H1 (cell line): ENCODE measurements around the gene TDRD9. TPM values are rescaled to one million over a fixed set of nuclear protein-coding genes. Genes with fewer than 3 reads are reported as not detected.

Experiments
- CTCF ChIA-PET: fragments of 300-600 bp; sonication (Branson Sonifier 250); formaldehyde crosslinking; loops from one replicate; lab custom pipeline; 2021; ENCODE audit not compliant: partially characterized antibody; lab: Charles Lee
- POLR2A ChIA-PET: fragments of 300-600 bp; sonication (Branson Sonifier 250); formaldehyde crosslinking; loops from one replicate; lab custom pipeline; 2021; ENCODE audit warnings: inconsistent platforms; ENCODE audit not compliant: partially characterized antibody; lab: Charles Lee
- DNase-seq, 2 experiments: peaks; one replicate each; pipeline versions ENCODE4 v3.0.0 to v3.0.0-alpha.2; 2010 to 2022; ENCODE audit warnings: low spot score in 2 of 2, low read depth in 1 of 2, mixed read lengths in 1 of 2
- FAIRE-seq: peaks from 2 replicates; lab custom pipeline; 2011; peaks lifted over from hg19 to GRCh38; lab: Jason Lieb, UNC
- H2AFZ ChIP-seq: 2 replicates; pipeline ENCODE4 v1.8.1; 2012; ENCODE audit warnings: low read length, inconsistent platforms
- H2AK5ac ChIP-seq: 2 replicates; pipeline ENCODE4 v1.6.1; 2013; ENCODE audit warnings: low read depth, low read length
- H2BK120ac ChIP-seq: replicated peaks from 2 replicates; pipeline ENCODE3; 2013; ENCODE audit warnings: low read depth, low read length, inconsistent platforms
- H2BK12ac ChIP-seq: 2 replicates; pipeline ENCODE4 v1.6.1; 2013; ENCODE audit warnings: low read depth, low read length
- H2BK15ac ChIP-seq: 2 replicates; pipeline ENCODE4 v1.6.1; 2013; ENCODE audit warnings: low read length
- H2BK20ac ChIP-seq: 2 replicates; pipeline ENCODE4 v1.6.1; 2013; ENCODE audit warnings: low read length
- H2BK5ac ChIP-seq: 2 replicates; pipeline ENCODE4 v1.6.1; 2013; ENCODE audit warnings: low read depth, low read length
- H3K14ac ChIP-seq: 2 replicates; pipeline ENCODE4 v1.6.1; 2013; ENCODE audit warnings: inconsistent platforms; ENCODE audit not compliant: insufficient read length
- H3K18ac ChIP-seq: 2 replicates; pipeline ENCODE4 v1.6.1; 2013; ENCODE audit warnings: low read length; ENCODE audit errors: extremely low read depth
- H3K23ac ChIP-seq: 2 replicates; pipeline ENCODE4 v1.6.1; 2013; ENCODE audit warnings: inconsistent platforms; ENCODE audit not compliant: insufficient read length
- H3K23me2 ChIP-seq: 2 replicates; pipeline ENCODE4 v1.6.1; 2013; ENCODE audit warnings: low read depth, low read length
- H3K27ac ChIP-seq: 2 replicates; pipeline ENCODE4 v1.6.1; 2011; ENCODE audit warnings: low read depth, low read length, inconsistent platforms
- H3K27me3 ChIP-seq, 4 experiments: replicated peaks in 1 of 4; 1 replicate in 1 of 4; 2 replicates in 3 of 4; pipeline versions ENCODE4 v1.6.1 to v1.8.1; 2011 to 2013; ENCODE audit warnings: low read length in 3 of 4, mild to moderate bottlenecking in 3 of 4, inconsistent platforms in 2 of 4, mixed read lengths in 2 of 4, moderate library complexity in 1 of 4; ENCODE audit not compliant: control insufficient read depth in 3 of 4, insufficient read depth in 3 of 4; ENCODE audit errors: extremely low read depth in 1 of 4
- H3K36me3 ChIP-seq, 4 experiments: 2 replicates each; pipeline versions ENCODE4 v1.6.1 to v1.8.1; 2011 to 2013; ENCODE audit warnings: mild to moderate bottlenecking in 4 of 4, low read length in 3 of 4, moderate library complexity in 2 of 4, control low read depth in 1 of 4, inconsistent platforms in 1 of 4; ENCODE audit not compliant: insufficient read depth in 4 of 4, control insufficient read depth in 2 of 4
- H3K4ac ChIP-seq: replicated peaks from 2 replicates; pipeline ENCODE3; 2013; ENCODE audit warnings: low read length, low read depth, mixed read lengths, inconsistent platforms; ENCODE audit not compliant: insufficient read length
- H3K4me1 ChIP-seq, 4 experiments: replicated peaks in 1 of 4; 1 replicate in 1 of 4; 2 replicates in 3 of 4; pipeline versions ENCODE4 v1.6.1 to v1.8.1; 2011 to 2013; ENCODE audit warnings: low read length in 3 of 4, inconsistent platforms in 2 of 4, mixed read lengths in 1 of 4; ENCODE audit not compliant: insufficient read depth in 4 of 4, control insufficient read depth in 3 of 4
- H3K4me2 ChIP-seq, 2 experiments: 2 replicates each; pipeline versions ENCODE4 v1.6.1 to v1.8.1; 2011 to 2013; ENCODE audit warnings: low read depth in 2 of 2, low read length in 2 of 2, control low read depth in 1 of 2, inconsistent platforms in 1 of 2, mild to moderate bottlenecking in 1 of 2; ENCODE audit not compliant: insufficient read depth in 1 of 2
- H3K4me3 ChIP-seq, 4 experiments: fragments of 200-600, 300-600 bp in 1 of 4; sonication (generic), shearing (Covaris generic), sonication (Bioruptor Twin) in 1 of 4; 2 replicates each; pipeline versions ENCODE4 v1.5.1 to v1.8.1; 2011 to 2016; ENCODE audit warnings: low read length in 4 of 4, low read depth in 3 of 4, control low read depth in 2 of 4, inconsistent platforms in 2 of 4, mild to moderate bottlenecking in 2 of 4, mixed read lengths in 1 of 4, moderate library complexity in 1 of 4; ENCODE audit not compliant: insufficient read depth in 2 of 4; ENCODE audit errors: extremely low read depth in 1 of 4
- H3K56ac ChIP-seq: replicated peaks from 2 replicates; pipeline ENCODE3; 2013; ENCODE audit warnings: low read depth, mild to moderate bottlenecking, mixed read lengths, low read length, inconsistent platforms; ENCODE audit not compliant: insufficient read length
- H3K79me1 ChIP-seq: 2 replicates; pipeline ENCODE4 v1.6.1; 2013; ENCODE audit warnings: low read depth, low read length, control low read depth
- H3K79me2 ChIP-seq, 2 experiments: 2 replicates each; pipeline versions ENCODE4 v1.6.1 to v1.8.1; 2012 to 2013; ENCODE audit warnings: low read length in 2 of 2, mild to moderate bottlenecking in 2 of 2, inconsistent platforms in 1 of 2; ENCODE audit not compliant: insufficient read depth in 2 of 2, control insufficient read depth in 1 of 2
- H3K9ac ChIP-seq, 4 experiments: replicated peaks in 1 of 4; 1 replicate in 1 of 4; 2 replicates in 3 of 4; pipeline versions ENCODE4 v1.6.1 to v1.8.1; 2011 to 2013; ENCODE audit warnings: low read depth in 3 of 4, low read length in 3 of 4, control low read depth in 2 of 4, mild to moderate bottlenecking in 2 of 4, moderate library complexity in 2 of 4, inconsistent platforms in 1 of 4; ENCODE audit errors: extremely low read depth in 1 of 4
- H3K9me3 ChIP-seq, 2 experiments: 2 replicates each; pipeline versions ENCODE4 v1.6.1 to v1.8.1; 2012 to 2013; ENCODE audit warnings: mild to moderate bottlenecking in 2 of 2, moderate library complexity in 2 of 2, control low read depth in 1 of 2, inconsistent platforms in 1 of 2, low read depth in 1 of 2, low read length in 1 of 2, mixed read lengths in 1 of 2; ENCODE audit not compliant: insufficient read depth in 2 of 2
- H4K20me1 ChIP-seq, 2 experiments: replicated peaks in 1 of 2; 2 replicates each; pipeline versions ENCODE3 to v1.8.1; 2011 to 2013; ENCODE audit warnings: inconsistent platforms in 2 of 2, low read length in 2 of 2, mild to moderate bottlenecking in 1 of 2; ENCODE audit not compliant: insufficient read depth in 2 of 2, control insufficient read depth in 1 of 2
- H4K5ac ChIP-seq: 2 replicates; pipeline ENCODE4 v1.6.1; 2013; ENCODE audit warnings: low read length, low read depth, mixed read lengths, inconsistent platforms; ENCODE audit not compliant: insufficient read length
- H4K8ac ChIP-seq: 2 replicates; pipeline ENCODE4 v1.8.0; 2013; ENCODE audit warnings: mild to moderate bottlenecking, moderate library complexity, low read length, inconsistent platforms; ENCODE audit not compliant: insufficient read depth; ENCODE audit errors: extremely low read depth
- H4K91ac ChIP-seq: replicated peaks from 2 replicates; pipeline ENCODE3; 2013; ENCODE audit warnings: low read length, mixed read lengths, inconsistent platforms; ENCODE audit not compliant: insufficient read length
- RBBP5 ChIP-seq: IDR thresholded peaks from 2 replicates; pipeline ENCODE4 v1.7.1; 2012; ENCODE audit warnings: low read depth, mild to moderate bottlenecking, inconsistent platforms, low read length, moderate library complexity, borderline replicate concordance
- WGBS, 2 experiments: shearing (Covaris generic) in 1 of 2; methylation state at CpG; one replicate each; pipeline versions ENCODE4 v1.1.6 to v1.1.7; 2013 to 2015; ENCODE audit warnings: low lambda C conversion rate in 2 of 2, mixed read lengths in 2 of 2, inconsistent platforms in 1 of 2, low coverage in 1 of 2, missing lambda C conversion rate in 1 of 2; ENCODE audit not compliant: insufficient replicate concordance in 2 of 2, insufficient coverage in 1 of 2, insufficient read length in 1 of 2; ENCODE audit errors: extremely low coverage in 1 of 2, missing lambda C conversion rate in 1 of 2; 5-methylcytosine and 5-hydroxymethylcytosine counted together
- polyA plus RNA-seq, 7 experiments: library from polyadenylated mRNA; depleted of rRNA in 3 of 7; stranded (reverse) in 5 of 7; unstranded in 2 of 7; fragments of >200 nt in 5 of 7; fragments of 200-250 nt in 2 of 7; gene quantifications; 1 replicate in 5 of 7; 2 replicates in 1 of 7; 4 replicates in 1 of 7; pipeline versions ENCODE4 v1.2.1 to v1.2.3, GENCODE V29; 2011 to 2013; ENCODE audit warnings: missing spikeins in 2 of 7, mixed read lengths in 2 of 7
- total RNA-seq: library from RNA; stranded (reverse); fragmentation: NEBNext Ultra II Directional; extraction: Animal tissue kit (Norgen Biotek cat#: 25700); gene quantifications from 2 replicates; pipeline ENCODE4 v1.2.1, GENCODE V29; 2021

Gene TDRD9
- total and polyA plus RNA-seq, 2 of the 8 experiments (the other 6 are each of a cell fraction or from before 2014, with no cell fraction given) = not detected

DNA sequence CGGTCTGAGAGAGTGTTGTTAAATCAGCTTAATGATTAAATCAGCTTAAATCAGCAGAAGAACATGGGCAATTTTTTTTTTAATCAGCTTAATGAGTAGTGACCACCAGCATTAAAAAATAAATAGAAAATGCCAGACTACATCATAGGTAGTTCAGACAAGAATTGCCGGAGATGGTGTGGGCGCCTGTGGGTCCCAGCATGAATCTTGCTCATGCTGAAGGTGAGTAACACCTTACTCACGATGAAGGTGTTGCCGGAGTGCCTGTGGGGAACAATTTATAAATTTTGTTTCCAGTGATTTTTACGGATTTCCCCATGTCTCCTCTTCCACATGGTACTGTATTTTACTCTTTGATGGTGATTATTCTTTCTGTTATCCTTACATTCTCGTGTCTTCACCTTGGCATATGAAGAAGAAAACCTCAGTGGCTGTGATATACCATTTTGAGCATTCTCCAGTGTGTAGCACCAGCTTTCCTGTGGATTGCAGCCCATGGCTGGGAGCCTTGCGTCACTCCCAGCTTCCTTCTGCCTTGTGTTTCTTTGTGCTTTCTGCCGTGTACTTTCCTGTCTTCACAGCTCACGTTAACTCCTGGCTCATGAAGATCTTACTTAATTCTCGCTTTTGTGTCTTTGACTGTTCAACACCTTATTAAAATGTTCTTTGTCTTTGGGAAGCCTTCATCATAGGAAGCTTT is 4.7 kb downstream of the TDRD9 start:
- Histone ChIP-seq H3K9ac (no peak overlapping the region), H3K79me1 (no peaks in the 10 kb centered on the region), H2BK20ac (no peak overlapping the region), H3K4ac (no peak overlapping the region), H3K14ac (no peak overlapping the region), H4K91ac (no peak overlapping the region), H4K5ac (no peak overlapping the region), H3K27ac (no peak overlapping the region), H3K9me3 (peaks cover 0 to 5% of the 10 kb centered on the region in 2 experiments; a peak in 1 of 4 replicates), H3K27me3 (no peaks in the 10 kb centered on the region; a peak in 1 of 7 replicates), H3K79me2 (no peaks in the 10 kb centered on the region), H2BK12ac (no peak overlapping the region), H2BK5ac (no peak overlapping the region), H3K56ac (no peak overlapping the region), H4K20me1 (no peaks in the 10 kb centered on the region), H2BK120ac (no peak overlapping the region), H3K4me1 (no peaks in the 10 kb centered on the region), H3K4me3 (no peak overlapping the region), H2BK15ac (no peak overlapping the region), H3K36me3 (no peaks in the 10 kb centered on the region), H4K8ac (no peak overlapping the region), H3K4me2 (no peak overlapping the region), H2AK5ac (no peak overlapping the region), H2AFZ (no peak overlapping the region), H3K23me2 (0 out of 2 replicates have a peak, but pooled peaks cover 2% of the 10 kb centered on the region), H3K18ac (no peak overlapping the region), H3K23ac (no peak overlapping the region)
- WGBS, 2 experiments = 87% methylated on average over 11 of the region's 11 CpGs; no CpG with 5 or more reads in 1 of the 2 experiments
- no peak for TF ChIP-seq RBBP5
- DNase-seq (no peak), FAIRE-seq (no peak)
- POLR2A ChIA-PET = interaction anchor here (0.5 kb wide), 1 partner anchor 67 kb away, joined by 4 read pairs; no protein-coding TSS in a partner anchor
- CTCF ChIA-PET = interaction anchor here (0.9 to 1.9 kb wide), 5 partner anchors 10 to 125 kb away, joined by 4 to 9 read pairs (median 4); no protein-coding TSS in a partner anchor
